Posterior cingulate gyrus (tissue), 11 donors: ENCODE measurements around the gene FN1.

Source experiments
- DNase-seq, 10 donors: peaks; one replicate each; pipeline versions ENCODE4 v3.0.0 to v3.0.0-alpha.2; 2020 to 2021; ENCODE audit warnings: mixed read lengths in 3 of 10
- intact Hi-C: fragments of 100-400 bp; cut with DNase I; formaldehyde crosslinking; loops from one replicate; pipeline ENCODE4 v1.15.1; 2023

FN1 gene

DNA sequence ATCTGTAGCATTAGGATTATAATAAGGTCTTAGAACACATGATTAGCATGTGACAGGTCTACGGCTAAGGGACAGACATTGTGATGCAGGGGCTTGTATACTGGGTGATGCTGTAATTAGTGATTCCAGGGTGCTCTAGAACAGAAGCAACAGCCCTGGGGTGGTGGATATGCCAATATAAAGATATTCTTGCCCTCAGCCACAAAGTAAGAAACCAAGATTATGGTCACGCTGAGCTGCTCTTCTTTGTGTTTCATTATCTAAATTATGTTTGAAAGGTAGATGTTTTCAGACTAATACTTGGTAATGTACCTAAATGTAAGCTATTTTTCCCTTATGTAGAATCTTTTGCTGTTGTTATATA lies 45.3 kb downstream of the FN1 start:
- no peak for DNase-seq
- intact Hi-C loops, result no loop called here

DNA sequence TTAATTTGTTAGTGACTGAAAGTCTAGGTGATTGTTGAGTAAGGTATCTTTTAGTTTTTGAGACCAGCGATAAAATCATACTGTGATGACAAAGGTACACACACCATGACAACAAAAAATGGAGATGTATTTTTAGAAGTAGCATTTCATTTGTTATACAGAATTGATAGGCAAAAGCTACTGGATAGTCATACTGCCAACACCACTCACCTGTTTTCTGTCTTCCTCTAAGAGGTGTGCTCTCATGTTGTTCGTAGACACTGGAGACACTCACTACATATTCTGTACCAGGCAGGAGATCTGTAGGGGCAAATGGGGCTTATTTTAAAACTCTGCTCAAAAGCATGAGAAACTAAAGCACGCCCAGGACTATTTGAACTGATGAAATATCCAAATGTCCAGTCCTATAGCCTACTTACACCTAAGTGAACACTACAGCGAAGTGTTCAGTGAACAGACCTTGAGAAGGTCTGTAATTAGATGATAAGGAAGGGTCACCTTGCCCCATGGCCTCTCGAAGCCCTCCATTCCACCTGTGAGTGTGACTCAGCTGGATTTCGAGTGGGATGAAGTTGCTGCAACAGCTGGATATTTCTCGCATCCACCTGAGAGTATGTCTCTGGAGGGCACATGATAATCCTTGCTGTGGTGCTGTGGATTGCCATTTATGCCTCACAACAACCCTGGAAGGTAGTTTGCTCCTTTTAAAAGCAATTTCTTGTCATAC lies 47.7 kb downstream of the FN1 start:
- no peak for DNase-seq
- intact Hi-C loops, result no loop called here

DNA sequence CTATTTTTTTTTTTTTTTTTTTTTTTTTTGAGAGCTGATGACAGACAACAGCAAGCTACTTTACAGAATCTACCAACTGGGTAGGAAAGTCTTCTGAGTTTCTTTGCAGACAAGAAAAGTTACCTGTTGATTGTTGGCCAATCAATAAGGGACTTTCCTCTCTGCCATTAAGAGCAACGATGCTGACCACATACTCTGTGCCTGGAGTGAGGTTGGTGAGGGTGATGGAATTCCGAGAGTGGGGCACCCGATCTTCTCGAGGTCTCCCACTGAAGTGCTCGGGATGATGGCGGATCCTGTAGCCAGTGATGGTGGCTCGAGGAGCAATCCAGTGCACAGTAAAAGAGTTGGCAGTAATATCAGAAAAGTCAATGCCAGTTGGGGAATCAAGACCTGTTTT lies 49.3 kb downstream of the FN1 start:
- intact Hi-C loops, result no loop called here
- no peak for DNase-seq

DNA sequence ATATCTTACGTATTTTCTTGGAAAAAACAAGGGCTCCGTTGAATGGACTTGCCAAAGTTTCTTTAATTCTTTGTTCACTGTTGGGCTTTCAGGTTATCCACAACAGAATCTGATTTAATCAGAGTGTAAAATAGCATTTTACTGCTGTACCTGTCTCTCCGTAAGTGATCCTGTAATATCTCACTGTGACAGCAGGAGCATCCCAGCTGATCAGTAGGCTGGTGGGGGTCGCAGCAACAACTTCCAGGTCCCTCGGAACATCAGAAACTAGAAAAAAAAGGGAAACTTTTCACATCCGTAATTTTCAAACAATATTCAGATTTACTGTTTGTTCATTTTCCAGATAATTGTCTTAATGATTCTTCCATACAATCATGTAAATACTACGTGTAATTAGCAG lies 51.2 kb downstream of the FN1 start:
- DNase-seq, result no peak
- intact Hi-C loops, result no loop called here

DNA sequence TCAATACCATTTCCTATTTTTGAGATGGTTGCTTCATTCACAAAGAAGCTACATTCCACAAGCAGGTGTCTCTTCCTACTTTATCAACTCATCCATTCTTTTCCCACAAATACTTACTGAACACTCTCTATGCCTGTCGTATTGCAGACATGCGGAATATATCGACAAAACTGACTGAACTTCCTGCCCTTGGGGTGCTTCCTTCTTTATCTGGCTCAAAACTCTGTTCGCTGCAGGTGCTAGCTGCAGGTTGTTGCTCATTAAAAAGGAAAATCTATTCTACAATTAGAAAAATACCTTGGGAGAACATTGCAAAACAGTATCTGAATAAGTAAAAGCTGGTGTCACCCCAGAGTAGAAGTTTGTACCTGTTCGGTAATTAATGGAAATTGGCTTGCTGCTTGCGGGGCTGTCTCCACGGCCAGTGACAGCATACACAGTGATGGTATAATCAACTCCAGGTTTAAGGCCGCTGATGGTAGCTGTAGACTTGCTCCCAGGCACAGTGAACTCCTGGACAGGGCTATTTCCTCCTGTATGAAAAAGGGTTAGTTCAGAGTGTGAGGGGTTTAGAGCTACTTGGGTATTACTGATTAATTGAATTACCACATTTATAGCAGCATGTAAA lies 52.1 kb downstream of the FN1 start:
- no peak for DNase-seq

DNA sequence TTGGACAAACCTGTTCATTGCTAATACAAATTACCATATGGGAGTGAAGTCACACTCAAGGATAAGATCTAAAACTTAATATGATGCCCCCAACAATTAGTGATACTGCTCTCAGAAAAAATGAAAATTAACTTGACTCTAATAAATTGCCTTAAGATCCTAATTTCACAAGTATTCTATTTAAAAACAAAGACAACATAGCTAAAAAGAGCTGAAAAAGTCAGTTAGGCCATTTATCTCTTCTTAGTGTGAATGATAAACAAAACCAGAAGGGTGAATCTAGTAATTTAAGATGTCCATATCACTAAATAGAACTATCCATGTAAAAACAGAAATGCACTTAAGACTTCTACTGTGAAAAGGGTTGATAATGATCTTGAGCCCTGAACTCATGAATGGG lies 53.4 kb downstream of the FN1 start:
- intact Hi-C loops, result no loop called here
- no peak for DNase-seq

More for the DNA sequence above, 52.1 kb downstream of the FN1 start:
- intact Hi-C loops, result no loop called here

DNA sequence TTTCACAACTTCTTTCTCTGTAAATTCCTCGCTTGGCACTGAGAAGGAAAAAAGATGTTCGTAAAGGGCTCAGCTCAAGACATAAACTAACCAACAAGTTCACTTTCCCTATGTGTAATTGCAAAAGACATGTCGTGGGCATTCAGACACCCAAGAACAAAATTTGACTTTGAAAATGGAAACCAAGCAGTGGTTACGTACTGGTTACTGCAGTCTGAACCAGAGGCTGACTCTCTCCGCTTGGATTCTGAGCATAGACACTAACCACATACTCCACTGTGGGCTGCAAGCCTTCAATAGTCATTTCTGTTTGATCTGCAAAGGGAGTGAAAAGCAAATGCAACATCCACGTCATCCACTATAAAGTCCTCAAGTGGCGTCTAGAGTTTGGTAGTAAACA lies 53.9 kb downstream of the FN1 start:
- no peak for DNase-seq
- intact Hi-C loops, result no loop called here

DNA sequence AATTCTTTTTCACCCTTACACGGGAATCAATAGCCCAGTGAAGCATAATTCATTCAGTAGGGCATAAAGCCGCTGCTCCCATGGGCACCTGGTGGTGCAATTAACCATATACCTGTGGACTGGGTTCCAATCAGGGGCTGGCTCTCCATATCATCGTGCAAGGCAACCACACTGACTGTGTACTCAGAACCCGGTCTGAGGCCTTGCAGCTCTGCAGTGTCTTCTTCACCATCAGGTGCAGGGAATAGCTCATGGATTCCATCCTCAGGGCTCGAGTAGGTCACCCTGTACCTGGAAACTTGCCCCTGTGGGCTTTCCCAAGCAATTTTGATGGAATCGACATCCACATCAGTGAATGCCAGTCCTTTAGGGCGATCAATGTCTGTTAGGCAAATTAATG lies 55.2 kb downstream of the FN1 start:
- peak in 1 of 10 donors; percentile 52 for DNase-seq
- intact Hi-C loops, result no loop called here

DNA sequence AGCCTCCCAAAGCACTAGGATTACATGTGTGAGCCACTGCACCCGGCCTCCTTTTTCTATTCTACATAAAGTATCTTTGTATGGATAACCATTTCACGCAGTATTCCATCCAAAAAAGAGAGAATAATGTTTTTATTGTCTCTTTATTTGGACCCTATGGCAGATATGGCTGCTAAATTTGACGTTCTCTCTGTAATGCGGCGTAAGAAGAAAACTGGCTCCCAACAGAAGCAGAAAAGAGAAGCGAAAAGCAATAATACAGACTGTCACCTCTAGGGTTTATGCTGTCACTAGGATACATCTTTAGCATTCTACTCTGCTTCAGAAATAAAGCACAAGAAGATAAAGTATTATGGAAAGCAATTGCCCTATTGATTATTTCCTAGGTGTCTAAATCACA lies 55.9 kb downstream of the FN1 start:
- intact Hi-C loops, result no loop called here
- no peak for DNase-seq

DNA sequence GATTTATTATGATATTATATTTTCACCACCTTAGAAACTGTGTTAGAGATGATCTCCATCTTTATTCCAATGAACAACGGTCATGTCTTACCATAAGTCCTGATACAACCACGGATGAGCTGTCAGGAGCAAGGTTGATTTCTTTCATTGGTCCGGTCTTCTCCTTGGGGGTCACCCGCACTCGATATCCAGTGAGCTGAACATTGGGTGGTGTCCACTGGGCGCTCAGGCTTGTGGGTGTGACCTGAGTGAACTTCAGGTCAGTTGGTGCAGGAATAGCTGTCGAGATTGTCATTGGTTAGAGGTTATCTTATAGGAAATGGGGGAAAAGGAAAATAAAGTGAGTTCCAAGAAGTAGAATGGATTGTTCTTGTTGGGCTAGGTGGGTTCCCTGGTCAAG lies 56.8 kb downstream of the FN1 start:
- intact Hi-C loops, result no loop called here
- DNase-seq, result no peak

DNA sequence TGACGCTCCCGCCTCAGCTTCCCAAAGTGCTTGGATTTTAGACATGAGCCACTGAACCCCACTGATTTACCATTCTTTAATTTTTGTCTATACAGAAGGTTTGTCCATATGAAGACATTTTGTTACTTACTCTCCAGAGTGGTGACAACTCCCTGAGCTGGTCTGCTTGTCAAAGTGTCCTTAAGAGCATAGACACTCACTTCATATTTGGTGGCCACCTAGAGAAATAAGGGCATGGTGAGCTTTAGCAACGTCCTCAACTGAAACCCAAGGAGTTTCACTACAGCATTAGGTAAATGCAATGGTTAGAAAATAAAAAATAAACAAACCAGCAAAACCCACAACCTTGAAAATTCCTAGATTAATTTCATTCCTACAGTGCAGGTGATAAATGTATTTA lies 57.8 kb downstream of the FN1 start:
- intact Hi-C loops, result no loop called here
- DNase-seq, result no peak

DNA sequence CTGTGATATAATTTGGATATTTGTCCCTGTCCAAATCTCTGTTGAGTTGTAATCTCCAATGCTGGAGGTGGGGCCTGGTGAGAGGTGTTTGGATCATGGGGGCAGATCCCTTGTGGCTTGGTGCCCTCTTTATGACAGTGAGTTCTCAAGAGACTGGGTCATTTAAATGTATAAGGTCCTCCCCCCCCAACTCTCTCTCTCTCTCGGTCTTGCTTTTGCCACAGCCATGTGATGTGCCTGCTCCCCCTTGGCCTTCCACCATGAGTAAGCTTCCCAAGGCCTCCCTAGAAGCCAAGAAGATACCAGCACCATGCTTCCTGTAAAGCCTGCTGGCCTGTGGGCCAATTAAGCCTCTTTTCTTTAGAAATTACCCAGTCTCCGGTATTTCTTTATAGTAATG lies 58.6 kb downstream of the FN1 start:
- intact Hi-C loops, result no loop called here
- no peak for DNase-seq

DNA sequence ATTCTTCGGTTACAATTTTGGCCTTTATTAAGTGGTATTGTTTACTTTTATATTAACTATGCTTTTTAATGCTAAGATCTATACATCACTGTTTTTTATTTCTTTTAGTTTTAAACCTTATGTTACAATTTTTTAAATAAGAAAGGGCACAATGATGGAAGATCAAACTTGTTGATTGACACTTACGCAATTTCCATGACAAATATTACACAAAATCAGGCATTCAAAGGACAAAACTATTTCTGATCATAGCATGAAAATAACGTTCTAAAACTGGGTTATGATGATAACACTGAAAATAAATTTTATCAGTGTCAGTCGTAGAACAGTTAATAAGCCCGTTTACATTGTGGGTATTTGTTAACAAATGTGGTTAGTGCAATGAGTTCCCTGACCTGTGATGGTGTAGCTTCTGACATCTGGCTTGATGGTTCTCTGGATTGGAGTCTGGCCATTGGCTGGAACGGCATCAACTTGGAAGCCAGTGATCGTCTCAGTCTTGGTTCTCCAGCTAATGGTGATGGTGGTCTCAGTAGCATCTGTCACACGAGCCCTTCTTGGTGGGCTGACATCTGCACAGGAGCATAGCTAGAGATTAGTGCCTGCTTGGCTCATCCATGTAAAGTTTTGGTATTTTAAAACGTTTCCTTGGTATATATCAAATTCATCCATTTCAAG lies 59.6 kb downstream of the FN1 start:
- intact Hi-C loops, result no loop called here

DNA sequence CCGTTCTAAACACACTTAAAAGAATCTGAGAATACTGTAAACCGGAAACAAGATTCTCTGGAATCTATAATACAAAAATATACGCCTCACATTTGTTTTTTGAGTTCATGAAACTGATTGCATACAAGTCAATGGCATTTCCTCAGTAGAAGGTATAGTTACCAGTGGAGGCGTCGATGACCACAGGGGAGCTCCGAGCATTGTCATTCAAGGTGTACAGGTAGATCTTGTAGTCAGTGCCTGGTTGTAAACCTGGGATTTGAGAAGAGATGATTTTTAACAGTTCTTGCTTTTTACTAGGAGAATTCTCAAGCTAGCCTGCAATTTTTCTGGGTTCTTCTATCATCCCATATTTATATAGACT lies 60.4 kb downstream of the FN1 start:
- intact Hi-C loops, result no loop called here
- DNase-seq, result no peak

More for the DNA sequence above, 59.6 kb downstream of the FN1 start:
- no peak for DNase-seq

DNA sequence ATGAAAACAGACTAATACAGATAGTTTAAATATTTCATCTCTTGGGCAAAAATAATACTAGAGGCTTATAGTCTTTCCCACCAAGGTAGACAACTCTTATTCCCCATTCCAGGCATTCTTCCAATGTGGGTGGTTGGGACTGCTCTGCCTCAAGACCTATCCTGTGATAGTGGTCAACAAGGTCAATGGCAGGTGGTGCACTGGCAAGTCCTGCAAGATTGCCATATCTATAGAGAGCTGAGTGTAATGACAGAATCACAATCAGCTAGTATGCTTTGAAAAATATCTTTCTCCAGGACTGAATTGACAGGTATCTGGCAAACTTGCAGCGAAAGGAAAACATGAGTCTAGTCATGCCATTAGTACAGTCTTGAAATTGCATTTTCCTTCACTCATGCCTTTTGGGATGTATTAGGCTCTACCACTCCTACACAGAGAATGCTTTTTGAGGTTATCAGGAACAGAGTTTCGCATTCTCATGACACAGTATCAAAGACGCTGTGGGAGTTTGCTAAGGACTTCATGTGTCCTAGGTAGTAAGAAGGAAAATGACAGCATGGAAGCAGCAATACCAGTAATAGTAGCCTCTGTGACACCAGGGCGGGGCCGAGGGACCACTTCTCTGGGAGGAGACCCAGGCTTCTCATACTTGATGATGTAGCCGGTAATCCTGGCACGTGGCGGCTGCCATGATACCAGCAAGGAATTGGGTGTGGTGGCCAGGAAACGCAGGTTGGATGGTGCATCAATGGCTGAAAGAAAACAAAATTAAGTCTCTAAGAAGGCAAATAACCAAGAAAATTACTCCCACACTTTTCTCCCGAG lies 61.0 kb downstream of the FN1 start:
- intact Hi-C loops, result no loop called here
- DNase-seq, result no peak

DNA sequence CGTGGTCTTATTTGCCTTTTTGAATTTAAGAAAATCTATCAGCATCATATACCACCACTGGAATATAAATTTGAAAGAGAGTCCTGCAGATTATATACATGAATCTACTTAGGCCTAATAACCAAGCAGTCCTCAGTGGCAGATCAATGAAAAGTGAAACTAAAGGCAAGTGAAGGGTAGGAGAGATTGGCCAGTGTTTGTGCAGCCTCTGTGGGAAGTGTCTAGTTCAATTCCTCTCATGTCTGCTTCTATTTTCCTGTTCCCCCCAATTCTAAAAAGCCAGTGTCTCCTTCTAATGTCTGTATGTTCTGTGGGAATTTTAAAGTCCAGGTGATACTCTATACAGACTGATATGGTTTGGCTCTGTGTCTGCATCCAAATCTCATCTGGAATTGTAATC lies 61.9 kb downstream of the FN1 start:
- intact Hi-C loops, result no loop called here

DNA sequence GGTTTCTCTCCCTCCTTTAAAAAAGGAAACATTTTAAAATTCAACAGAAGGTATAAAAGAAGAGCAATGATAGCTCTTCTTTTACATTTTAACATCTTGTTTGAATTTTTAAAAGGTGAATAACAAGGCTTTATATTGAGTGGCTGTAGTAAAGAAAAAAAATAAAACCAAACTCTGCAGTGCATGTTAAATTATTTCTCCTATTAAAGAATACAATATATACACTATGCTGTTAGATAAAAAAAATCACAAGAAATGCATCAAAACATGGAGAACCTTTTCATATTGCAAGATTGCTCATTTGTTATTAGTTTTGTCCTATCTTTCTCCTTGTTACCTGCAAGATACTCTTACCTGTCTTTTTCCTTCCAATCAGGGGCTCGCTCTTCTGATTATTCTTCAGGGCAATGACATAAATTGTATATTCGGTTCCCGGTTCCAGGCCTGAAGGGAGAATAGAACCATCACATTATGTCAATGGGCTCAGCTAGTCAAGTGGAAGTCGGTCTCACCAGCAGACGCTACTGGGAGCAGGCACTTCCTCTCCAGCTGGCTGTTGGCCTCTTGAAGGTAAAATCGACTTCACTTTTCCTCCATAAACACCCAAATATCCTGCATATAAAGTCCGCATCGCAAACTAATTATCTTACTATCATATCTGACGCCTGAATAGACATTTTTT lies 62.8 kb downstream of the FN1 start:
- no peak for DNase-seq
- intact Hi-C loops, result no loop called here

More for the DNA sequence above, 61.9 kb downstream of the FN1 start:
- DNase-seq, result no peak

DNA sequence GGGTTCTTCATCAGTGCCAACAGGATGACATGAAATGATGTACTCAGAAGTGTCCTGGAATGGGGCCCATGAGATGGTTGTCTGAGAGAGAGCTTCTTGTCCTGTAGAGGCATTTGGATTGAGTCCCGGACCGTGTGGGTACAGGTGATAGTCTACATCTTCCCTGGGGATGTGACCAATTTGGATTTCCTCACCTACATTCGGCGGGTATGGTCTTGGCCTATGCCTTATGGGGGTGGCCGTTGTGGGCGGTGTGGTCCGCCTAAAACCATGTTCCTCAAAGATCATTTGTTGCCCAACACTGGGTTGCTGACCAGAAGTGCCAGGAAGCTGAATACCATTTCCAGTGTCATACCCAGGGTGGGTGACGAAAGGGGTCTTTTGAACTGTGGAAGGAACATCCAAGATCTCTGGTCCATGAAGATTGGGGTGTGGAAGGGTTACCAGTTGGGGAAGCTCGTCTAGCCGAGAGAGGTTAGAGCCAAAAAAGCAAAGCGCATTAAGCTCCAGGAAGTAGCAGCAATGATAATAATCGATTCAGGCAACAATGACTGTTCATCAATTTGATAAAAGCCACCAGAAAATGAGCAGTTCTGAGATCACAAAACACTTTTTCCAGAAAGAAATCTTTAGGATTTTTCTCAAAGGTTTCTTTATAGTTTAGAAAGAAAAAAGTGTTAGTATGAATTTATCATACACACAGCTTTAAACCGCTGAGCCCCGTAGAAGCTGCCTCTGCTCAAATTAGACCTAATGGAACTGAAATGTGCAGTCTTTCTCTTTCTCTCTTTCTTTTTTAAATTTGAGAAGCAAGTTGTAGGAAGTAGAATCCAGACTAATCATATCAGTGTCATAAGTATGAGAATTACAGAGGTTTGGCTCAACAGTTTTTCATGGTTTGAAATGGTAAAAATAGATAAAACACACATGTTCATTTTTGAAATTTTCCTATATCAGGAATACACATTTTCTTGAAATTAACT lies 63.7 kb downstream of the FN1 start:
- intact Hi-C loops, result no loop called here
- peak in 1 of 10 donors; percentile 59 for DNase-seq
